Thyroid gland (tissue), 4 donors: ENCODE data around the gene KLRC1. TPM values are rescaled to one million over a fixed set of nuclear protein-coding genes. Genes with fewer than 3 reads are reported as not detected.
"Not testable (repeated sequence)": the region's sequence is repeated elsewhere in the genome, so short reads cannot be mapped to it uniquely, and the experiment has no call there.

Experiments
- DNase-seq, 2 donors: peaks; one replicate each; pipeline ENCODE4 v3.0.0-alpha.2; 2019
- H3K27ac ChIP-seq, 3 donors: fragments of 200-600 bp; sonication (generic); 1 replicate in 2 of 3; 2 replicates in 1 of 3; pipeline ENCODE4 v1.5.1; 2016 to 2019; ENCODE audit warnings: mild to moderate bottlenecking in 1 of 3, moderate library complexity in 1 of 3
- H3K27me3 ChIP-seq: fragments of 200-600 bp; sonication (generic); one replicate; pipeline ENCODE4 v1.5.1; 2019
- H3K36me3 ChIP-seq, 2 donors: fragments of 200-600 bp; sonication (generic); one replicate each; pipeline ENCODE4 v1.5.1; 2016 to 2019
- H3K4me1 ChIP-seq, 2 donors: fragments of 200-600 bp; sonication (generic); one replicate each; pipeline ENCODE4 v1.5.1; 2017 to 2019
- H3K4me3 ChIP-seq, 3 donors: fragments of 200-600 bp; sonication (generic); replicated peaks in 1 of 3; 1 replicate in 2 of 3; 2 replicates in 1 of 3; pipeline ENCODE4 v1.5.1; 2016; ENCODE audit warnings: mild to moderate bottlenecking in 1 of 3
- H3K9me3 ChIP-seq: fragments of 200-600 bp; sonication (generic); one replicate; pipeline ENCODE4 v1.5.1; 2017
- POLR2A ChIP-seq, 2 donors: fragments of 450-650 bp; IDR thresholded peaks; one replicate each; pipeline ENCODE4 v1.6.1; 2017; ENCODE audit warnings: antibody characterized with exemption in 2 of 2, mild to moderate bottlenecking in 2 of 2, moderate library complexity in 1 of 2
- WGBS, 2 donors: methylation state at CpG; one replicate each; pipeline ENCODE4 v1.1.5; 2017; 5-methylcytosine and 5-hydroxymethylcytosine counted together
- intact Hi-C: fragments of 100-400 bp; cut with DNase I; formaldehyde crosslinking; loops from one replicate; pipeline ENCODE4 v1.15.1; 2023
- total RNA-seq, 4 donors: library from RNA; depleted of rRNA; stranded (reverse); fragments of >200 nt; gene quantifications; one replicate each; pipeline ENCODE4 v1.2.3, GENCODE V29; 2016
- TF ChIP-seq, protein P1 (sequence below), 6 experiments: fragments of 200-600 bp in 3 of 6; fragments of 450-650 bp in 3 of 6; sonication (generic) in 3 of 6; IDR thresholded peaks; one replicate each; pipeline ENCODE4 v1.5.1; 2016 to 2019; ENCODE audit warnings: antibody characterized with exemption in 6 of 6, mild to moderate bottlenecking in 2 of 6, inconsistent platforms in 1 of 6, moderate library complexity in 1 of 6

Gene KLRC1
- total RNA-seq, 4 donors from 2014 or later: 0.67 to 3.0 (median 1.7) TPM

DNA sequence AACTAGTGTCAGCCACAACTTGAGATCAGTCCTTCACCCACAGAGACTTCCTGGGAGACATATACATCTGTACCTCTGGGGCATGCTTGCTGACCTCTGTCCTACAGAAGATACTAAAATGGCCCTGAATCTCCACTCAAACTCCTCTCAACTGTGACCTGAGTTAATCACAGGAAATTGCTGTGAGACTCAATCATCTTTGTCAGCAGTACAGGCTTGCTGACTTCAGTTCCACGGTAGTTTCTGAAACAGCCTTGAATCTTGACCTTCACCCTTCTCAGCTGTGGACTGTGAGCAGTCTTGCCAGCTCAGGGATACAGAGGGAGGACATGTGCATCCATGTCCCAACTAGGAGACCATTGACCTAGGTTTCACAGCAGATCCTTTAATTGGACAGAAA, 1.4 kb upstream of the KLRC1 start:
- H3K36me3 ChIP-seq: no peaks in the 10 kb centered on the region
- no peak for DNase-seq
- intact Hi-C loops: no loop called here

DNA sequence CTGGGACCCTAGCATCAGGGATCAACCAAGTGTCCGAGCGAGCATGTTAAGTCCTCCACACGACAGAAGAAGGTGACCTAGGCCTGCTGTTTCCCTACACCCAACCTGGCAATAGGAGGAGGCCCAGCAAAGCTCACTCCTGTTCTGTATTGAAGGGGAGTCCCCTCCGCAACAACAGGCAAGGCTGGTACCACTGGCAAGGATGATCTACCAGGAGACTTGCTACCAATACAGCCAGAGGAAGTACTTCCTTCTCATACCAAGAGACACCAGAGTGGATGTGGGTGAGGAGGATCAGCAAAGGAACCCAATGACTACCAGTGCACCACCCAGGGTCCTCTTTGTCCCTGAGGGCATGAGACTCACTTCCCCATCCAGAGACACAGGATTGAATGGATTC, 4.9 kb downstream of the KLRC1 start:
- intact Hi-C loops: no loop called here
- no peaks in the 10 kb centered on the region for H3K9me3 ChIP-seq
- WGBS, 2 donors: 83 to 92% methylated on average over 4 of the region's 4 CpGs
- H3K27ac ChIP-seq: no peak overlapping the region
- DNase-seq: no peak
- H3K4me3 ChIP-seq: no peak overlapping the region
- TF ChIP-seq, protein P1, sequence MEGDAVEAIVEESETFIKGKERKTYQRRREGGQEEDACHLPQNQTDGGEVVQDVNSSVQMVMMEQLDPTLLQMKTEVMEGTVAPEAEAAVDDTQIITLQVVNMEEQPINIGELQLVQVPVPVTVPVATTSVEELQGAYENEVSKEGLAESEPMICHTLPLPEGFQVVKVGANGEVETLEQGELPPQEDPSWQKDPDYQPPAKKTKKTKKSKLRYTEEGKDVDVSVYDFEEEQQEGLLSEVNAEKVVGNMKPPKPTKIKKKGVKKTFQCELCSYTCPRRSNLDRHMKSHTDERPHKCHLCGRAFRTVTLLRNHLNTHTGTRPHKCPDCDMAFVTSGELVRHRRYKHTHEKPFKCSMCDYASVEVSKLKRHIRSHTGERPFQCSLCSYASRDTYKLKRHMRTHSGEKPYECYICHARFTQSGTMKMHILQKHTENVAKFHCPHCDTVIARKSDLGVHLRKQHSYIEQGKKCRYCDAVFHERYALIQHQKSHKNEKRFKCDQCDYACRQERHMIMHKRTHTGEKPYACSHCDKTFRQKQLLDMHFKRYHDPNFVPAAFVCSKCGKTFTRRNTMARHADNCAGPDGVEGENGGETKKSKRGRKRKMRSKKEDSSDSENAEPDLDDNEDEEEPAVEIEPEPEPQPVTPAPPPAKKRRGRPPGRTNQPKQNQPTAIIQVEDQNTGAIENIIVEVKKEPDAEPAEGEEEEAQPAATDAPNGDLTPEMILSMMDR (IDR thresholded peaks at IDR 0.05): no peak
- TF ChIP-seq POLR2A (IDR thresholded peaks at IDR 0.05): no peak
- no peaks in the 10 kb centered on the region for H3K36me3 ChIP-seq
- no peaks in the 10 kb centered on the region for H3K4me1 ChIP-seq
- no peaks in the 10 kb centered on the region for H3K27me3 ChIP-seq

More for the DNA sequence above, 1.4 kb upstream of the KLRC1 start:
- no peaks in the 10 kb centered on the region for H3K9me3 ChIP-seq
- H3K4me3 ChIP-seq: no peak overlapping the region
- H3K27me3 ChIP-seq: no peaks in the 10 kb centered on the region
- TF ChIP-seq, protein P1 (IDR thresholded peaks at IDR 0.05): no peak
- no peak for TF ChIP-seq POLR2A (IDR thresholded peaks at IDR 0.05)
- H3K4me1 ChIP-seq: no peaks in the 10 kb centered on the region
- WGBS, 2 donors: 50 to 56% methylated on average over 1 of the region's 1 CpG
- H3K27ac ChIP-seq: no peak overlapping the region

DNA sequence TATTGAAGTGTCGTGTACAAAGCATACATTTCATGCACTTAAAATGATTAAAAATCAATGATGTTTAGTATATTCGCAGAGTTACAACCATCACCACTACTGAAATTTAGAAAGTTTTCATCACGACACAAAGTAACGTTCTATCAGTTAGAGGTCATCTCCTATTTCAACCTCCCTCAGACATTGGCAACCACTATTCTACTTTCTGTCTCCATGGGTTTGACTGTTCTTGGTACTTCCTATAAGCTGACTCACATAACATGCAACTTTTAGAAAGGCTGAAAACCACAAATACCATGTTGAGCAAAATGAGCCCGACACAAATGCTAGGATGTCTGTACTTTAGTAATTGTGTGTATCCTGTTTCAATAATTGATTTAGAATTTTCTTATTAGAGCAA, 7.1 kb downstream of the KLRC1 start:
- H3K9me3 ChIP-seq, H3K4me1 ChIP-seq, H3K36me3 ChIP-seq, intact Hi-C loops, H3K27ac ChIP-seq, H3K4me3 ChIP-seq, DNase-seq, H3K27me3 ChIP-seq: not testable (repeated sequence)
- WGBS, 2 donors: 85 to 89% methylated on average over 5 of the region's 5 CpGs

DNA sequence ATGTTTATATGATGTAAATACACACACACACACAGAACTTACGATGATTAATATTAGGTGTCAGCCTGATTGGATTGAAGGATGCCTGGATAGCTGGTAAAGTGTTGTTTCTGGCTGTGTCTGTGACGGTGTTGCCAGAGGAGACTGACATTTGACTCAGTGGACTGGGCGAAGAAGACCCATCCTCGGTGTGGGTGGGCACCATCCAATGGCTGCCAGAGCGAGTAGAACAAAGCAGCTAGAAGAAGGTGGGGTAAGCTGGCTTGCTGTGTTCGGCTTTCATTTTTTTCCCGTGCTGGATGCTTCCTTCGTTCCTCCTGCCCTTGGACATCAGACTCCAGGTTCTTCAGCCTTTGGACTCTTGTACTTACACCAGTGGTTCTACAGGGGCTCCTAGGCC, 12.0 kb downstream of the KLRC1 start:
- H3K4me1 ChIP-seq, H3K36me3 ChIP-seq, intact Hi-C loops, DNase-seq, H3K27me3 ChIP-seq, H3K4me3 ChIP-seq, H3K27ac ChIP-seq, H3K9me3 ChIP-seq: not testable (repeated sequence)
- WGBS, 2 donors: 93% methylated on average over 8 of the region's 8 CpGs

DNA sequence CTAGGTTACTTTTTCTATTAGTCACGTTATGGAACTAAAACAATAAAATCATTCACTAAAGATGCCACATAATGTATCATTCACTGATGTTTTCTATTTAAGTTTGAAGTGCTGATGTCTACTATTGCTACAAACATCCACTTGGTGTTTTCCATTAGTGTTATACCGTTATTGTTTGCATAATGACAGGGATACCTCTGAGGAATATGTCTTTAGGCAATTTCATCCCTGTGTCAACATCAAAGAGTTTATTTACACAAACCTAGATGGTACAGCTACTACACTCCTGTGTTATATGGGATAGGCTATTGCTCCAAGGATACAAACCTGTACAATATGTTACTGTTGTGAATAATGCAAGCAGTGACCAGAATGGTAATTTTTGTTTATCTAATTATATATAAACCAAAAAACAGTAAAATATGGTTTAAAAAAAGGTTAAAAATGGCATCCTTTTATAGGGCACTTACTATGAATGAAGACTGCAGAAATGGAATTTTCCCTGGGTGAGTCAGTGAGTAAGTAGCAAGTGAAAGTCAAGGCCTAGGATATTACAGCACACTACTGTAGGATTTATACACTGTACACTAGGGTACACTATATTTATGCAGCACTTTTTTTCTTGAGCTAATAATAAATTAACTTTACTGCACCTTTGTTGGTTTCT, 13.4 kb downstream of the KLRC1 start:
- H3K4me1 ChIP-seq, intact Hi-C loops, H3K9me3 ChIP-seq, H3K27ac ChIP-seq, H3K36me3 ChIP-seq, H3K27me3 ChIP-seq, H3K4me3 ChIP-seq, DNase-seq: not testable (repeated sequence)
- WGBS, 2 donors: 70 to 82% methylated on average over 2 of the region's 2 CpGs

DNA sequence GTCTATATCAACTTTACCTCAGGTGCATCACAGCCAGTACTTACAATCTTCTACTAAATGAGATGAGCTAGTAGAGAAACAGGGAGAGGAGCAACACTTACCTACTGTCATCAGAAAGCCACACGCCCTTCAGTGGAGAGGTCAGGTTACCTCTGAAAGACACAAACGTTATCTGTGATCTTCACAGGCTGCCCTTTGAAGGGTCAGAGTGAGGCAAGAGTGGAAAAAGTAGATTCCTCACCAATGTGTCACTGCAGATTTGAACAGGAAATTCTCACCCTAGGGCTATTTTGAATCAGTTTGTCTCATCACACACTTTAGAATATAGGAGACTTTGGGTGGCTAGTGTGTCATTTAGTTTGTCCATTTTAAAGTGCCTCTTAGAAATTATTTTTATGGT, 15.6 kb downstream of the KLRC1 start:
- H3K9me3 ChIP-seq, H3K36me3 ChIP-seq, H3K4me3 ChIP-seq, H3K27me3 ChIP-seq, intact Hi-C loops, H3K27ac ChIP-seq, H3K4me1 ChIP-seq, DNase-seq: not testable (repeated sequence)
- WGBS, 2 donors: no CpG with 5 or more reads among the region's 2 CpGs

DNA sequence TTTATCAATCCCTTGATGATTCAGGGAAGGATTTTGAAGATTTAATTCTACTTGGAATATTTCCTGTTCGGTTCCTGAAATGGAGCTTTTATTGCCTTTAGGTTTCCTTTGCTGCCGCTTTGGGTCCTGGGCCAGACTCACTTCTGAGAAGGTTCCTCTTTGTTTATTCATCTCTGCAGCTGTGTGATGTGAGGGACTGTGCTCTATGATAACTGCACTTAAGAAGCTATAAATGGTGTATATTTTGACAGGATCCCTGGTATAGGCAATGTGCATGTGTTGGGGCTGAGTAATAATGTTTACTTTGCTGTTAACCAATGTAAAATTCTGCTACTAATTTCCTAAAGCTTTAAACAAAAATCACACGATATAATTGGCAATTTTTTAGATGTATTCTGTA, 17.4 kb downstream of the KLRC1 start, which contains the start of gene KLRC2:
TSS of gene KLRC2 (minus strand) at position 195 of the 400 bp plus-strand sequence. CDS start at position 171, 24 bp downstream.
- WGBS, 2 donors: 56 to 67% methylated on average over 3 of the region's 3 CpGs
- H3K4me3 ChIP-seq, intact Hi-C loops, DNase-seq, H3K27ac ChIP-seq, H3K4me1 ChIP-seq, H3K36me3 ChIP-seq, H3K9me3 ChIP-seq, H3K27me3 ChIP-seq: not testable (repeated sequence)

DNA sequence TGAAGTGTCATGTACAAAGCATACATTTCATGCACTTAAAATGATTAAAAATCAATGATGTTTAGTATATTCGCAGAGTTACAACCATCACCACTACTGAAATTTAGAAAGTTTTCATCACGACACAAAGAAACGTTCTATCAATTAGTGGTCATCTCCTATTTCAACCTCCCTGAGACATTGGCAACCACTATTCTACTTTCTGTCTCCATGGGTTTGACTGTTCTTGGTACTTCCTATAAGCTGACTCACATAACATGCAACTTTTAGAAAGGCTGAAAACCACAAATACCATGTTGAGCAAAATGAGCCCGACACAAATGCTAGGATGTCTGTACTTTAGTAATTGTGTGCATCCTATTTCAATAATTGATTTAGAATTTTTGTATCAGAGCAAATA, 22.6 kb downstream of the KLRC1 start:
- H3K9me3 ChIP-seq, H3K27ac ChIP-seq, DNase-seq, H3K4me3 ChIP-seq, H3K4me1 ChIP-seq, H3K36me3 ChIP-seq, intact Hi-C loops, H3K27me3 ChIP-seq: not testable (repeated sequence)
- 83 to 90% methylated on average over 4 of the region's 4 CpGs for WGBS, 2 donors

DNA sequence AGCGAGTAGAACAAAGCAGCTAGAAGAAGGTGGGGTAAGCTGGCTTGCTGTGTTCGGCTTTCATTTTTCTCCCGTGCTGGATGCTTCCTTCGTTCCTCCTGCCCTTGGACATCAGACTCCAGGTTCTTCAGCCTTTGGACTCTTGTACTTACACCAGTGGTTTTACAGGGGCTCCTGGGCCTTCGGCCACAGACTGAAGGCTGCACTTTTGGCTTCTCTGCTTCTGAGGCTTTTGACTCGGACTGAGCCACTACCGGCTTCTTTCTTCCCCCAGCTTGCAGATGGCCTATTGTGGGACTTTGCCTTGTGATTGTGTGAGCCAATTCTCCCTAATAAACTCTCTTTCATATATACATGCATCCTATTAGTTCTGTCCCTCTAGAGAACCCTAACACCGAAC, 27.2 kb downstream of the KLRC1 start:
- DNase-seq, H3K4me1 ChIP-seq, H3K4me3 ChIP-seq, H3K36me3 ChIP-seq, H3K27me3 ChIP-seq, H3K27ac ChIP-seq, intact Hi-C loops, H3K9me3 ChIP-seq: not testable (repeated sequence)
- WGBS, 2 donors: 89 to 94% methylated on average over 7 to 8 of the region's 8 CpGs

DNA sequence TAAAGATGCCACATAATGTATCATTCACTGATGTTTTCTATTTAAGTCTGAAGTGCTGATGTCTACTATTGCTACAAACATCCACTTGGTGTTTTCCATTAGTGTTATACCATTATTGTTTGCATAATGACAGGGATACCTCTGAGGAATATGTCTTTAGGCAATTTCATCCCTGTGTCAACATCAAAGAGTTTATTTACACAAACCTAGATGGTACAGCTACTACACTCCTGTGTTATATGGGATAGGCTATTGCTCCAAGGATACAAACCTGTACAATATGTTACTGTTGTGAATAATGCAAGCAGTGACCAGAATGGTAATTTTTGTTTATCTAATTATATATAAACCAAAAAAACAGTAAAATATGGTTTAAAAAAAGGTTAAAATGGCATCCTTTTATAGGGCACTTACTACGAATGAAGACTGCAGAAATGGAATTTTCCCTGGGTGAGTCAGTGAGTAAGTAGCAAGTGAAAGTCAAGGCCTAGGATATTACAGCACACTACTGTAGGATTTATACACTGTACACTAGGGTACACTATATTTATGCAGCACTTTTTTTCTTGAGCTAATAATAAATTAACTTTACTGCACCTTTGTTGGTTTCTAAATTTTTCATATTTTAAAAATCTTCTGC, 28.8 kb downstream of the KLRC1 start:
- intact Hi-C loops, H3K36me3 ChIP-seq, DNase-seq, H3K27ac ChIP-seq, H3K9me3 ChIP-seq, H3K4me1 ChIP-seq, H3K4me3 ChIP-seq, H3K27me3 ChIP-seq: not testable (repeated sequence)
- 100% methylated on average over 1 of the region's 1 CpG; no CpG with 5 or more reads in 1 of the 2 donors for WGBS, 2 donors

DNA sequence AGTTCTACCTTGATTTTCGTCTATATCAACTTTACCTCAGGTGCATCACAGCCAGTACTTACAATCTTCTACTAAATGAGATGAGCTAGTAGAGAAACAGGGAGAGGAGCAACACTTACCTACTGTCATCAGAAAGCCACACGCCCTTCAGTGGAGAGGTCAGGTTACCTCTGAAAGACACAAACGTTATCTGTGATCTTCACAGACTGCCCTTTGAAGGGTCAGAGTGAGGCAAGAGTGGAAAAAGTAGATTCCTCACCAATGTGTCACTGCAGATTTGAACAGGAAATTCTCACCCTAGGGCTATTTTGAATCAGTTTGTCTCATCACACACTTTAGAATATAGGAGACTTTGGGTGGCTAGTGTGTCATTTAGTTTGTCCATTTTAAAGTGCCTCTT, 31.0 kb downstream of the KLRC1 start:
- H3K27ac ChIP-seq, intact Hi-C loops, H3K36me3 ChIP-seq, H3K4me3 ChIP-seq, H3K4me1 ChIP-seq, H3K9me3 ChIP-seq, DNase-seq, H3K27me3 ChIP-seq: not testable (repeated sequence)
- 10 to 33% methylated on average over 1 to 2 of the region's 3 CpGs for WGBS, 2 donors
